Thyroid gland (tissue), 4 donors: ENCODE measurements around the gene INSL6. TPM values are rescaled to one million over a fixed set of nuclear protein-coding genes. Genes with fewer than 3 reads are reported as not detected.

ENCODE experiments used
- DNase-seq, 2 donors: peaks; one replicate each; pipeline ENCODE4 v3.0.0-alpha.2; 2019
- H3K27ac ChIP-seq, 3 donors: fragments of 200-600 bp; sonication (generic); 1 replicate in 2 of 3; 2 replicates in 1 of 3; pipeline ENCODE4 v1.5.1; 2016 to 2019; ENCODE audit warnings: mild to moderate bottlenecking in 1 of 3, moderate library complexity in 1 of 3
- H3K27me3 ChIP-seq: fragments of 200-600 bp; sonication (generic); one replicate; pipeline ENCODE4 v1.5.1; 2019
- H3K36me3 ChIP-seq, 2 donors: fragments of 200-600 bp; sonication (generic); one replicate each; pipeline ENCODE4 v1.5.1; 2016 to 2019
- H3K4me1 ChIP-seq, 2 donors: fragments of 200-600 bp; sonication (generic); one replicate each; pipeline ENCODE4 v1.5.1; 2017 to 2019
- H3K4me3 ChIP-seq, 3 donors: fragments of 200-600 bp; sonication (generic); replicated peaks in 1 of 3; 1 replicate in 2 of 3; 2 replicates in 1 of 3; pipeline ENCODE4 v1.5.1; 2016; ENCODE audit warnings: mild to moderate bottlenecking in 1 of 3
- H3K9me3 ChIP-seq: fragments of 200-600 bp; sonication (generic); one replicate; pipeline ENCODE4 v1.5.1; 2017
- CTCF ChIP-seq, 6 experiments: fragments of 200-600 bp in 3 of 6; fragments of 450-650 bp in 3 of 6; sonication (generic) in 3 of 6; IDR thresholded peaks; one replicate each; pipeline ENCODE4 v1.5.1; 2016 to 2019; ENCODE audit warnings: antibody characterized with exemption in 6 of 6, mild to moderate bottlenecking in 2 of 6, inconsistent platforms in 1 of 6, moderate library complexity in 1 of 6
- POLR2A ChIP-seq, 2 donors: fragments of 450-650 bp; IDR thresholded peaks; one replicate each; pipeline ENCODE4 v1.6.1; 2017; ENCODE audit warnings: antibody characterized with exemption in 2 of 2, mild to moderate bottlenecking in 2 of 2, moderate library complexity in 1 of 2
- WGBS, 2 donors: methylation state at CpG; one replicate each; pipeline ENCODE4 v1.1.5; 2017; 5-methylcytosine and 5-hydroxymethylcytosine counted together
- intact Hi-C: fragments of 100-400 bp; cut with DNase I; formaldehyde crosslinking; loops from one replicate; pipeline ENCODE4 v1.15.1; 2023
- small RNA-seq: library from RNA; depleted of rRNA; stranded (forward); fragments of <200 nt; gene quantifications from one replicate; pipeline ENCODE3, GENCODE V24; 2016
- total RNA-seq, 4 donors: library from RNA; depleted of rRNA; stranded (reverse); fragments of >200 nt; gene quantifications; one replicate each; pipeline ENCODE4 v1.2.3, GENCODE V29; 2016

INSL6 gene
- total RNA-seq, 4 donors from 2014 or later = not detected

- Histone ChIP-seq H3K27ac (no peak overlapping the region), H3K27me3 (no peaks in the 10 kb centered on the region), H3K4me1 (no peaks in the 10 kb centered on the region), H3K36me3 (no peaks in the 10 kb centered on the region), H3K4me3 (no peak overlapping the region), H3K9me3 (no peaks in the 10 kb centered on the region)
- intact Hi-C loops = no loop called here
- TF ChIP-seq CTCF (IDR thresholded peaks at IDR 0.05) = no peak
- no peak for TF ChIP-seq POLR2A (IDR thresholded peaks at IDR 0.05)
- no peak for DNase-seq
- 92 to 94% methylated on average over 1 of the region's 1 CpG for WGBS, 2 donors
These were observed 45.3 kb downstream of the INSL6 start for GRCh38 chr9:5140151-5140550.

- no peaks in the 10 kb centered on the region for H3K36me3 ChIP-seq
- DNase-seq = no peak
- no peak overlapping the region for H3K4me3 ChIP-seq
- intact Hi-C loops = no loop called here
- TF ChIP-seq POLR2A (IDR thresholded peaks at IDR 0.05) (no peak), CTCF (IDR thresholded peaks at IDR 0.05) (no peak)
- H3K27ac ChIP-seq = no peak overlapping the region
- no peaks in the 10 kb centered on the region for H3K27me3 ChIP-seq
- no peaks in the 10 kb centered on the region for H3K4me1 ChIP-seq
- 87 to 94% methylated on average over 3 of the region's 3 CpGs for WGBS, 2 donors
- H3K9me3 ChIP-seq = no peaks in the 10 kb centered on the region
These were observed 62.9 kb downstream of the INSL6 start for GRCh38 chr9:5122516-5122915.

GRCh38 chr9:5122116-5122515 is 63.3 kb downstream of the INSL6 start:
- intact Hi-C loops = no loop called here
- Histone ChIP-seq H3K36me3 (no peaks in the 10 kb centered on the region), H3K27me3 (no peaks in the 10 kb centered on the region), H3K9me3 (no peaks in the 10 kb centered on the region), H3K4me3 (no peak overlapping the region), H3K4me1 (no peaks in the 10 kb centered on the region), H3K27ac (no peak overlapping the region)
- WGBS, 2 donors = 38 to 63% methylated on average over 1 of the region's 1 CpG
- TF ChIP-seq CTCF (IDR thresholded peaks at IDR 0.05) (no peak), POLR2A (IDR thresholded peaks at IDR 0.05) (no peak)
- DNase-seq = no peak

- H3K27ac ChIP-seq = no peak overlapping the region
- no peaks in the 10 kb centered on the region for H3K27me3 ChIP-seq
- no peak overlapping the region for H3K4me3 ChIP-seq
- WGBS, 2 donors = 93% methylated on average over 12 to 13 of the region's 22 CpGs
- no peak for DNase-seq
- TF ChIP-seq POLR2A (IDR thresholded peaks at IDR 0.05) (no peak), CTCF (IDR thresholded peaks at IDR 0.05) (no peak)
- no peaks in the 10 kb centered on the region for H3K4me1 ChIP-seq
- no peaks in the 10 kb centered on the region for H3K9me3 ChIP-seq
- intact Hi-C loops = no loop called here
- peaks cover 17 to 28% of the 10 kb centered on the region in 2 donors for H3K36me3 ChIP-seq
These were observed 71.3 kb downstream of the INSL6 start for GRCh38 chr9:5113994-5114748.

Small RNAs within 50 kb of the gene (small RNA-seq; reads per million reads assigned to genes)
- gene AL133547.1 = not detected

Other genes with a start within 250 kb of the INSL6 start
- gene JAK2, start 200.4 kb downstream of the INSL6 start, total RNA-seq = 10 to 100 TPM; 13.9 to 17.8 (median 14.3) TPM
- gene INSL4, start 45.8 kb upstream of the INSL6 start, total RNA-seq = not detected
- not detected for gene RLN2, start 119.1 kb upstream of the INSL6 start, total RNA-seq
- 1 to 10 TPM in 1 of 4 donors, not detected in 3; 1.3 TPM for gene RLN1, start 154.2 kb upstream of the INSL6 start, total RNA-seq